ENCODE measurements around the gene OR4L1.
"Not testable (repeated sequence)": the region's sequence is repeated elsewhere in the genome, so short reads cannot be mapped to it uniquely, and the experiment has no call there.

Gene OR4L1

GRCh38 chr14:20059745-20060144 lies at the start of gene OR4L1:
OR4L1 (plus strand) TSS chr14:20060045; CDS start chr14:20060045, 0 bp downstream.
- no peak for DNase-seq

GRCh38 chr14:20019257-20019865 lies 40.5 kb upstream of the OR4L1 start, which contains the start of gene OR4K14:
OR4K14 (minus strand) TSS chr14:20019307; CDS start chr14:20015193, 4,114 bp downstream.
- peak in 1 of 3 experiments; percentile 63 for DNase-seq

- DNase-seq, result no peak
Measured at GRCh38 chr14:20031058-20031457, 28.8 kb upstream of the OR4L1 start.

GRCh38 chr14:20035449-20035848 lies 24.4 kb upstream of the OR4L1 start:
- no peak for DNase-seq

- no peak for DNase-seq
Measured at GRCh38 chr14:20035938-20036337, 23.9 kb upstream of the OR4L1 start, which contains the start of gene OR4K13. OR4K13 (minus strand) TSS chr14:20036038; CDS start chr14:20034758, 1,280 bp downstream.

- DNase-seq, result no peak
Measured at GRCh38 chr14:20044243-20044642, 15.6 kb upstream of the OR4L1 start.

GRCh38 chr14:20048202-20048601 lies 11.6 kb upstream of the OR4L1 start:
- DNase-seq, result no peak

GRCh38 chr14:20092050-20092449 lies 32.2 kb downstream of the OR4L1 start:
- no peak for DNase-seq

- no peak for DNase-seq
Measured at GRCh38 chr14:20093442-20093841, 33.6 kb downstream of the OR4L1 start.

GRCh38 chr14:20098926-20099770 lies 39.3 kb downstream of the OR4L1 start:
- DNase-seq, result not testable (repeated sequence)

GRCh38 chr14:20110438-20110837 lies 50.6 kb downstream of the OR4L1 start, which contains the start of gene OR4K17:
OR4K17 (plus strand) TSS chr14:20110739; CDS start chr14:20117500, 6,761 bp downstream.
- DNase-seq, result no peak

Data from NCI-H1417 (cell line).